GM12801 (cell line): ENCODE measurements around the gene ARHGAP25.

Experiments
- TF ChIP-seq, protein P1 (sequence below): IDR thresholded peaks from one replicate; pipeline ENCODE4 v1.5.1; 2011; ENCODE audit warnings: control low read depth; ENCODE audit not compliant: insufficient read length; ENCODE audit errors: extremely low read depth

Gene ARHGAP25

DNA sequence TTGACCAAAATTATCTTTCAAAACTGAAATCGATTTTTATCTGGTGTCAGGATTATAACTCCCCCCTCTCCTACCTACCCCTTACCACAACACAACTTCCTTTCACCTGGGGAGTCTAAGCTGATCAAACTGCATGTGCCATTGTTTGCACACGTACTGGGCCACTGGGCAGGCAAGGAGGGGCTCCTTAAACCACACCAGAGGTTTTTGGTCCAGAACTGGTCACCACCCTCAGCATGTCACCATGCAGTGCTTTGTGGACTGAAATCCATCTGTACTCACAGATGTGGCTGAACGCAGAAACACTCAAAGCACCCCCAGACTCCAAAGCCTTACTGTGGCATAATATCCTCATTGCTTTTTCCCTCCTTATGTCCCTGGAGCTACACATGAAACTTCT is 13.9 kb upstream of the ARHGAP25 start:
- TF ChIP-seq, protein P1, sequence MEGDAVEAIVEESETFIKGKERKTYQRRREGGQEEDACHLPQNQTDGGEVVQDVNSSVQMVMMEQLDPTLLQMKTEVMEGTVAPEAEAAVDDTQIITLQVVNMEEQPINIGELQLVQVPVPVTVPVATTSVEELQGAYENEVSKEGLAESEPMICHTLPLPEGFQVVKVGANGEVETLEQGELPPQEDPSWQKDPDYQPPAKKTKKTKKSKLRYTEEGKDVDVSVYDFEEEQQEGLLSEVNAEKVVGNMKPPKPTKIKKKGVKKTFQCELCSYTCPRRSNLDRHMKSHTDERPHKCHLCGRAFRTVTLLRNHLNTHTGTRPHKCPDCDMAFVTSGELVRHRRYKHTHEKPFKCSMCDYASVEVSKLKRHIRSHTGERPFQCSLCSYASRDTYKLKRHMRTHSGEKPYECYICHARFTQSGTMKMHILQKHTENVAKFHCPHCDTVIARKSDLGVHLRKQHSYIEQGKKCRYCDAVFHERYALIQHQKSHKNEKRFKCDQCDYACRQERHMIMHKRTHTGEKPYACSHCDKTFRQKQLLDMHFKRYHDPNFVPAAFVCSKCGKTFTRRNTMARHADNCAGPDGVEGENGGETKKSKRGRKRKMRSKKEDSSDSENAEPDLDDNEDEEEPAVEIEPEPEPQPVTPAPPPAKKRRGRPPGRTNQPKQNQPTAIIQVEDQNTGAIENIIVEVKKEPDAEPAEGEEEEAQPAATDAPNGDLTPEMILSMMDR = no peak

DNA sequence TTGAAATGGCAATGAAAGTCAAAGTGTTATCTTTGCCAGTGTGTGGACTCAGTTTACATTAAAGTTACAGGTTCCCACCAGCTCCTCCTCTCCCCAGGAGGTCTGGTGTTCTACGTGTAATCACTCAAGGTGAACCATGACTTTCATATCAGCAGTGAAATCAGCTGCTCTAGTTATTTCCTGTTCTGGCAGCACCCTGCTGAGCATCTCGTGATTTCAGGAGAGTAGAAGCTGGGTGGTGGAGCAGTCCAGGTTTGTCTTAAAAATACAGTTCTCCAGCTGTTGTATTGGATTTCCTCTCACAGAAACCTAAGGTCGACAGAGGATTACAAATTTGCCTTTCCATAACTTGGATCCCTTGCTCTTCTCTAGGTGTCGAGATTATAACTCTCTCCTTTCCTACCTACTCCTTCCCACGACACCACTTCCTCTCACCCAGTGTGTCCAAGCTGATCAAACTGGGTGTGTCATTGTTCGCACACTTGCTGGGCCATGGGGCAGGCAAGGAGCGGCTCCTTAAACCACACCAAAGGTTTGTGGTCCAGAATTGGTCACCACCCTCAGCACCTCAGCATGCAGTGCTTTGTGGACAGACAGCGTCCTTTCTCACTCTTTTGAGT is 13.0 kb upstream of the ARHGAP25 start:
- TF ChIP-seq, protein P1 = no peak

DNA sequence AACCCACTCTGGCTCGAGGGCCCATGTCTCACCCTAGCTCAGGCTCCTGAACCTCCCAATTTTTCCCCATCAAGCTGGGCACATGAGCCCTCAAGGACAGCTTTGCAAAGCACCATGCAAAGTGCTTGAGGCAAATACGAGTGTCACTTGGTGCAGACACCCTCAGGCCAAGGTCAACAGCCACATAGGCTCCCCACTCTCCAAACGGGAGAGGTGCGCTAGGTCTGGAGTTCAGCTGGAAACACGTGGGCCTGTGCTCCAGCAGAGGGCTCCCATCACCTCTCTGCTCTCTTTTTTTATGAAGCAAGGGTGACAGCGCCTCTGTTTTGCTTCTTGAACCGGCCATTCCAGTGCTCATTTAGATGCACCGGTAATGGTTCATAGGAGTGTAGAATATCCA is 11.9 kb upstream of the ARHGAP25 start:
- TF ChIP-seq, protein P1 = no peak

DNA sequence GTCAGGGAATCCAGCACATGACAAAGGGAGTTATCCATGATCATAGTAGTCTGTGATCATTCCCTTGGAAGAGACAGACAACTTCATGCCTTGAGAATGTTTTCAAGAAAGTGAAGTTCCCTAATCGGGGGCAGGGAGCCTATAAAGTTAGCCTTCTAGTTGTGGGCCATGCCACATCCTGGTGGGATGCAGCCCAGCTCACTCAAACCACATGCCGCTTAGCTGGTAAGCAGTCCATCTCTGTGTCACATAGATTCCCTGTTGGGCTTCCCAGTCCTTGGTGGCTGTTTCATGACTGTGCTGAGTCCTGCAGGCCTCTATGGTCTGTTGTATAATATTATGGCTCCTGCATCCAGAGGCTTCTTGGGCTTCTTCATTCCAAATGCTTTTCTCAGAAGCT is 11.4 kb upstream of the ARHGAP25 start:
- TF ChIP-seq, protein P1 = no peak

DNA sequence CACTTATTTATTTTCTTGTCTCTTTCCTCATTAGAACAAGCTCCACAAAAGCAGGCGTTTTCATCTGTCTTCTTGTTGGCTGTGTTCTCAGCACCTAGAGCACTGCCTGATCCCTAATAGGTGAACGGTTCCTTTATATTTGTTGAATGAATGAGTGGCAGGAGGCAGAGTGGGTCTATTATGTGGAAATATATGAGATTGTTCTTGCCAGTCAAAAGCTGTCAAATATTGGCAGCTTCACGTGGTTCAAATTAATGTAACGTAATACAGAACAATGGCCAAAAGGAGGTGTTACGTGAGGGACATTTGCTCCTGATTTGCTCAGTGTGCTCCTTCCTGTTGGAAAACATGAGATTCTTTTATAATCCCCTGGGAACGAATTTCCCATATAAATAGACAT is 8.5 kb upstream of the ARHGAP25 start:
- TF ChIP-seq, protein P1 = no peak

DNA sequence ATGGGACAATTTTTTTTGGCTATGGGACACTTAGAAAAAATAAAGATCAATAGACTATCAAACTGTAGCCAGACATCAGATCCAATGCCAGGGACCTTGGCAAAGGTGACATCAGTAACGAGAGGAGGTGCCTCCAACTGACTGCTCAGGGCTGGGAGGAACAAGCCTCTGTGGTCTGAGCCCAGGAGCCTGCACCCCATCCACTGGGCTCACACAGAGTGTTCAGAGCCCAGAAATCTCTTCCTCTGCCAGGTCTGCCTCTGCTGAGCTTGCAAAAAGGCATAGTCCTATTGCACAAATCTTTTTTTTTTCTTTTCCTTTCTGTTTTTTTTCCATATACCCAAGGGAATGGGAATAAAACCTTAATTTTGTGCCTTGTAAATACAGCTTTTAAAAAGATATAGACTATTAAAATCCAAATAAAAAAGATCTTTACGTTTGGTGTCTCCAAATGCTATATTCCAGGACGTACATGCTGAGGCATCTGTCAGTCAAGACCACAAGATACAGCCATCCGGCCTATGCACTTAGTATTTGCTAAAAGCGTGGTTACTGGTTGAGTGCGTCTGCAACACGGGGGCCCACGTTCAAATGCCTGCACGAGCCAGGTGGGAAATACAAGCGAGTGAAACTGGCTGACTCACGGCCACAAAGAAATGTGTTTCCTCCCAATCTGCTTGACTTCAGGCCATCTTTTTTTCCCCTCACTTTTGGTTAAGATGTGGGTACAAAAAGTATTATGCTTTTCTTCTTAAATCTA is 7.8 kb upstream of the ARHGAP25 start:
- TF ChIP-seq, protein P1 = no peak

DNA sequence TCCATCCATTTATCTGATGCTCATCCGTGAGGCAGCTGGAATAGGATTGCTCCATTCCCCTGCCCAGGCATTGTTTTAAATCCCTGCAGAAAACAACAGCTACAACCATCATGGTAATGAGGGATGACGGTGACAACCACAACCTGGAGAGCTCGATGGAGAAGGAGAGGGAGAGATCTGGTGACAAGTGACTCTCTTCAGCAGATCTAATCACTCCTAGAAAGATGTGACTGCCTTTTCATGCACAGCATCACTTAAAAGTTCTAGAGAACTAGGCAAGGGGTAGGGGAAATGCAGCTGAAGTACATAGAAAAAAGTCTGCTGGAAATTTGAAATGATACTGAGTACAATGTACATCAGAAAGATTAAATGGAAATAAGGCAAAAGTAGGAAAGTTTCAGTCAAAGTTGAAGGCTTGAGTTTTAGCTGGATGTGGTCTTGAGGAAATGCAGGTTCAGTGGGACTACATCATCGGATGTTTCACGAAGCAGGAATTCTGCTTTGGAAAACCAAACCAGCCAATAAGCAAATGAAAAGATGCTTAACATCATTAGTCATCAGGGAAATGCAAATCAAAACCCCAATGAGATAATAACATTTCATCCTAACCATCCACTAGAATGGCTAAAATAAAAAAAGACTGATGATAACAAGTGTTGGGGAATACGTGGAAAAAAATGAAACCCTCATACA is 6.8 kb upstream of the ARHGAP25 start:
- TF ChIP-seq, protein P1 = no peak
